ENCODE results near the gene UCP3. TPM values are rescaled to one million over a fixed set of nuclear protein-coding genes. Genes with fewer than 3 reads are reported as not detected.

The UCP3 gene
- total RNA-seq, 4 donors from 2014 or later = 0.64 to 2.5 (median 1.6) TPM

GRCh38 chr11:73980001-73980961 is 28.6 kb downstream of the UCP3 start:
- no peak for TF ChIP-seq CTCF (IDR thresholded peaks at IDR 0.05)
- TF ChIP-seq POLR2A (IDR thresholded peaks at IDR 0.05) = no peak
- TF ChIP-seq EP300 (IDR thresholded peaks at IDR 0.05) = no peak
- no peak for TF ChIP-seq POLR2AphosphoS5 (IDR thresholded peaks at IDR 0.05)
- 75% methylated on average over 1 of the region's 6 CpGs; no CpG with 5 or more reads in 1 of the 2 donors for WGBS, 2 donors (ENCODE audit: low coverage in 1 of 2)
- ATAC-seq = no peak
- Histone ChIP-seq H3K27ac (peak overlapping the region in 2 of 4 donors; percentile 37 to 92), H3K9me3 (no peaks in the 10 kb centered on the region), H3K4me1 (peaks cover 0 to 25% (median 0%) of the 10 kb centered on the region in 3 donors), H3K27me3 (no peaks in the 10 kb centered on the region), H3K4me3 (peak overlapping the region in 1 of 2 donors; percentile 14), H3K36me3 (peaks cover 0 to 33% of the 10 kb centered on the region in 2 donors)

- Histone ChIP-seq H3K4me3 (no peak overlapping the region), H3K27me3 (no peaks in the 10 kb centered on the region), H3K4me1 (peaks cover 0 to 20% (median 3%) of the 10 kb centered on the region in 3 donors), H3K27ac (no peak overlapping the region), H3K36me3 (peaks cover 0 to 37% of the 10 kb centered on the region in 2 donors), H3K9me3 (no peaks in the 10 kb centered on the region)
- ATAC-seq = no peak
- 83% methylated on average over 1 of the region's 3 CpGs; no CpG with 5 or more reads in 1 of the 2 donors for WGBS, 2 donors (ENCODE audit: low coverage in 1 of 2)
- no peak for TF ChIP-seq EP300 (IDR thresholded peaks at IDR 0.05)
- no peak for TF ChIP-seq CTCF (IDR thresholded peaks at IDR 0.05)
- no peak for TF ChIP-seq POLR2A (IDR thresholded peaks at IDR 0.05)
- no peak for TF ChIP-seq POLR2AphosphoS5 (IDR thresholded peaks at IDR 0.05)
Observed at GRCh38 chr11:73978576-73979086, 30.3 kb downstream of the UCP3 start.

- no peak overlapping the region for H3K4me3 ChIP-seq
- H3K36me3 ChIP-seq = peaks cover 0 to 37% of the 10 kb centered on the region in 2 donors
- H3K27ac ChIP-seq = no peak overlapping the region
- no peaks in the 10 kb centered on the region for H3K27me3 ChIP-seq
- peaks cover 0 to 13% (median 3%) of the 10 kb centered on the region in 3 donors for H3K4me1 ChIP-seq
- TF ChIP-seq CTCF (IDR thresholded peaks at IDR 0.05) = no peak
- TF ChIP-seq POLR2A (IDR thresholded peaks at IDR 0.05) = no peak
- no peak for TF ChIP-seq EP300 (IDR thresholded peaks at IDR 0.05)
- TF ChIP-seq POLR2AphosphoS5 (IDR thresholded peaks at IDR 0.05) = no peak
- no peaks in the 10 kb centered on the region for H3K9me3 ChIP-seq
- WGBS, 2 donors (ENCODE audit: low coverage in 1 of 2) = 100% methylated on average over 8 of the region's 18 CpGs; no CpG with 5 or more reads in 1 of the 2 donors
- no peak for ATAC-seq
Observed at GRCh38 chr11:73977856-73978519, 30.9 kb downstream of the UCP3 start.

GRCh38 chr11:73976451-73977151 is 32.3 kb downstream of the UCP3 start:
- no peak overlapping the region for H3K27ac ChIP-seq
- WGBS, 2 donors (ENCODE audit: low coverage in 1 of 2) = 87 to 89% methylated on average over 3 to 11 of the region's 14 CpGs

More at GRCh38 chr11:73976451-73977151, 32.3 kb downstream of the UCP3 start:
- Histone ChIP-seq H3K9me3 (no peaks in the 10 kb centered on the region), H3K4me1 (peaks cover 0 to 3% (median 0%) of the 10 kb centered on the region in 3 donors), H3K4me3 (no peak overlapping the region), H3K27me3 (no peaks in the 10 kb centered on the region), H3K36me3 (peaks cover 0 to 37% of the 10 kb centered on the region in 2 donors)
- no peak for TF ChIP-seq EP300 (IDR thresholded peaks at IDR 0.05)
- no peak for TF ChIP-seq POLR2AphosphoS5 (IDR thresholded peaks at IDR 0.05)
- no peak for TF ChIP-seq CTCF (IDR thresholded peaks at IDR 0.05)
- no peak for TF ChIP-seq POLR2A (IDR thresholded peaks at IDR 0.05)
- ATAC-seq = no peak
